Activated T-helper 1 cell treated with anti-CD3 and anti-CD28 coated beads, Interleukin-12 subunit alpha, Interleukin-12 subunit beta, Interleukin-2, Interleukin-4 antibody, amounts not matched to agents 30 ng/mL and 10 ng/mL and 1 ng/mL, durations not matched to agents 14 hours and 24 hours and 36 hours (primary cell): Measurements from ENCODE around the gene BLCAP. TPM values are rescaled to one million over a fixed set of nuclear protein-coding genes. Genes with fewer than 3 reads are reported as not detected.
"Not testable (repeated sequence)": the region's sequence is repeated elsewhere in the genome, so short reads cannot be mapped to it uniquely, and the experiment has no call there.

Experiments
- DNase-seq: peaks from one replicate; pipeline ENCODE4 v3.0.0; 2021; ENCODE audit warnings: low spot score
- H3K27ac Mint-ChIP-seq: one replicate; pipeline ENCODE4 v1.8.0; 2021; ENCODE audit warnings: mild to moderate bottlenecking, mixed read lengths
- H3K27me3 Mint-ChIP-seq: one replicate; pipeline ENCODE4 v1.8.0; 2022; ENCODE audit warnings: mild to moderate bottlenecking, moderate library complexity, mixed read lengths; ENCODE audit not compliant: insufficient read depth
- H3K36me3 Mint-ChIP-seq: one replicate; pipeline ENCODE4 v1.8.0; 2021; ENCODE audit warnings: low read depth, mixed read lengths
- H3K4me1 Mint-ChIP-seq: one replicate; pipeline ENCODE4 v1.8.0; 2021; ENCODE audit warnings: low read depth, mixed read lengths
- H3K4me3 Mint-ChIP-seq: one replicate; pipeline ENCODE4 v1.8.0; 2021; ENCODE audit warnings: mild to moderate bottlenecking, moderate library complexity, mixed read lengths
- H3K9me3 Mint-ChIP-seq: one replicate; pipeline ENCODE4 v1.8.0; 2021; ENCODE audit warnings: mixed read lengths
- intact Hi-C: fragments of 100-400 bp; cut with micrococcal nuclease; formaldehyde crosslinking; loops from one replicate; pipeline ENCODE4 v1.15.1; 2024
- total RNA-seq: library from RNA; stranded (reverse); gene quantifications from 2 replicates; pipeline ENCODE4 v1.2.3, GENCODE V29; 2022

BLCAP gene
- total RNA-seq, 1 donor from 2014 or later, result 32.1 TPM

GRCh38 chr20:37565134-37565811 lies 37.6 kb upstream of the BLCAP start:
- Mint-ChIP-seq H3K36me3 (no peaks in the 10 kb centered on the region), H3K27me3 (peaks cover 36% of the 10 kb centered on the region)

GRCh38 chr20:37564388-37565133 lies 36.9 kb upstream of the BLCAP start:
- Mint-ChIP-seq H3K27ac (no peak overlapping the region), H3K4me1 (no peaks in the 10 kb centered on the region), H3K9me3 (no peaks in the 10 kb centered on the region), H3K27me3 (peaks cover 32% of the 10 kb centered on the region), H3K4me3 (no peak overlapping the region), H3K36me3 (no peaks in the 10 kb centered on the region)
- intact Hi-C loops, result loop anchor here (1.0 kb wide), 3 partner anchors 429 to 657 kb away; no protein-coding TSS in a partner anchor
- DNase-seq, result peak; percentile 20

More at GRCh38 chr20:37565134-37565811, 37.6 kb upstream of the BLCAP start:
- Mint-ChIP-seq H3K4me3 (no peak overlapping the region), H3K4me1 (no peaks in the 10 kb centered on the region), H3K9me3 (no peaks in the 10 kb centered on the region), H3K27ac (no peak overlapping the region)
- no peak for DNase-seq
- intact Hi-C loops, result no loop called here

GRCh38 chr20:37564016-37564387 lies 36.3 kb upstream of the BLCAP start:
- Mint-ChIP-seq H3K4me3 (no peak overlapping the region), H3K9me3 (no peaks in the 10 kb centered on the region), H3K4me1 (no peaks in the 10 kb centered on the region), H3K36me3 (no peaks in the 10 kb centered on the region), H3K27ac (no peak overlapping the region), H3K27me3 (peaks cover 28% of the 10 kb centered on the region)
- intact Hi-C loops, result loop anchor here (1.0 kb wide), 3 partner anchors 429 to 657 kb away; no protein-coding TSS in a partner anchor
- no peak for DNase-seq

- H3K36me3 Mint-ChIP-seq, result no peaks in the 10 kb centered on the region
- H3K27ac Mint-ChIP-seq, result no peak overlapping the region
- no peak for DNase-seq
- no peak overlapping the region for H3K4me3 Mint-ChIP-seq
- H3K27me3 Mint-ChIP-seq, result peaks cover 20% of the 10 kb centered on the region
- intact Hi-C loops, result no loop called here
- H3K9me3 Mint-ChIP-seq, result no peaks in the 10 kb centered on the region
- H3K4me1 Mint-ChIP-seq, result no peaks in the 10 kb centered on the region
Observed at GRCh38 chr20:37562695-37563480, 35.2 kb upstream of the BLCAP start.

- H3K27ac Mint-ChIP-seq, result no peak overlapping the region
- peaks cover 16% of the 10 kb centered on the region for H3K27me3 Mint-ChIP-seq
- no peaks in the 10 kb centered on the region for H3K36me3 Mint-ChIP-seq
- H3K4me1 Mint-ChIP-seq, result no peaks in the 10 kb centered on the region
- intact Hi-C loops, result no loop called here
- H3K9me3 Mint-ChIP-seq, result no peaks in the 10 kb centered on the region
- no peak for DNase-seq
- no peak overlapping the region for H3K4me3 Mint-ChIP-seq
Observed at GRCh38 chr20:37560629-37561028, 33.0 kb upstream of the BLCAP start.

GRCh38 chr20:37559312-37560027 lies 31.8 kb upstream of the BLCAP start:
- no peak for DNase-seq
- H3K9me3 Mint-ChIP-seq, result no peaks in the 10 kb centered on the region
- intact Hi-C loops, result no loop called here
- no peaks in the 10 kb centered on the region for H3K4me1 Mint-ChIP-seq
- H3K36me3 Mint-ChIP-seq, result no peaks in the 10 kb centered on the region
- peaks cover 19% of the 10 kb centered on the region for H3K27me3 Mint-ChIP-seq
- no peak overlapping the region for H3K4me3 Mint-ChIP-seq
- H3K27ac Mint-ChIP-seq, result no peak overlapping the region

- no peak for DNase-seq
- Mint-ChIP-seq H3K36me3 (no peaks in the 10 kb centered on the region), H3K27me3 (peaks cover 19% of the 10 kb centered on the region), H3K4me1 (no peaks in the 10 kb centered on the region), H3K9me3 (no peaks in the 10 kb centered on the region), H3K4me3 (no peak overlapping the region), H3K27ac (no peak overlapping the region)
- intact Hi-C loops, result no loop called here
Observed at GRCh38 chr20:37558779-37559178, 31.1 kb upstream of the BLCAP start.

- Mint-ChIP-seq H3K36me3 (no peaks in the 10 kb centered on the region), H3K27me3 (peaks cover 18% of the 10 kb centered on the region), H3K9me3 (no peaks in the 10 kb centered on the region), H3K4me1 (no peaks in the 10 kb centered on the region), H3K4me3 (no peak overlapping the region), H3K27ac (no peak overlapping the region)
- intact Hi-C loops, result no loop called here
- no peak for DNase-seq
Observed at GRCh38 chr20:37558306-37558705, 30.6 kb upstream of the BLCAP start.

GRCh38 chr20:37556538-37556937 lies 28.9 kb upstream of the BLCAP start:
- H3K27ac Mint-ChIP-seq, result no peak overlapping the region
- peaks cover 26% of the 10 kb centered on the region for H3K27me3 Mint-ChIP-seq

GRCh38 chr20:37554721-37555298 lies 27.1 kb upstream of the BLCAP start:
- H3K27ac Mint-ChIP-seq, H3K36me3 Mint-ChIP-seq, H3K4me3 Mint-ChIP-seq, H3K9me3 Mint-ChIP-seq, H3K4me1 Mint-ChIP-seq, DNase-seq, intact Hi-C loops: not testable (repeated sequence)
- peaks cover 28% of the 10 kb centered on the region for H3K27me3 Mint-ChIP-seq

More at GRCh38 chr20:37556538-37556937, 28.9 kb upstream of the BLCAP start:
- no peak for DNase-seq
- Mint-ChIP-seq H3K36me3 (no peaks in the 10 kb centered on the region), H3K9me3 (no peaks in the 10 kb centered on the region), H3K4me1 (peaks cover 5% of the 10 kb centered on the region), H3K4me3 (no peak overlapping the region)
- intact Hi-C loops, result no loop called here

- Mint-ChIP-seq H3K36me3 (no peaks in the 10 kb centered on the region), H3K9me3 (no peaks in the 10 kb centered on the region), H3K27me3 (peaks cover 28% of the 10 kb centered on the region), H3K4me1 (peaks cover 5% of the 10 kb centered on the region), H3K27ac (no peak overlapping the region), H3K4me3 (no peak overlapping the region)
- intact Hi-C loops, result no loop called here
- no peak for DNase-seq
Observed at GRCh38 chr20:37552415-37552814, 24.7 kb upstream of the BLCAP start.

- DNase-seq, H3K4me1 Mint-ChIP-seq, H3K27ac Mint-ChIP-seq, intact Hi-C loops, H3K36me3 Mint-ChIP-seq, H3K4me3 Mint-ChIP-seq, H3K9me3 Mint-ChIP-seq: not testable (repeated sequence)
- peaks cover 25% of the 10 kb centered on the region for H3K27me3 Mint-ChIP-seq
Observed at GRCh38 chr20:37551660-37552059, 24.0 kb upstream of the BLCAP start.
